HUES6 (cell line): Measurements from ENCODE around the gene ENTPD1.
"Not testable (repeated sequence)": the region's sequence is repeated elsewhere in the genome, so short reads cannot be mapped to it uniquely, and the experiment has no call there.

ENCODE experiments used
- H3K27ac ChIP-seq: 2 replicates; pipeline ENCODE4 v1.7.0; 2013; ENCODE audit warnings: low read depth, mild to moderate bottlenecking, low read length, inconsistent platforms
- H3K27me3 ChIP-seq: 2 replicates; pipeline ENCODE4 v1.6.1; 2013; ENCODE audit warnings: low read length; ENCODE audit not compliant: control insufficient read depth, insufficient read depth
- H3K36me3 ChIP-seq: 2 replicates; pipeline ENCODE4 v1.6.1; 2013; ENCODE audit warnings: low read length; ENCODE audit not compliant: control insufficient read depth, insufficient read depth
- H3K4me1 ChIP-seq: 2 replicates; pipeline ENCODE4 v1.6.1; 2013; ENCODE audit warnings: low read length; ENCODE audit not compliant: control insufficient read depth, insufficient read depth
- H3K4me3 ChIP-seq: 2 replicates; pipeline ENCODE4 v1.5.1; 2013; ENCODE audit warnings: low read depth, low read length
- H3K9ac ChIP-seq: one replicate; pipeline ENCODE4 v1.6.1; 2013; ENCODE audit warnings: mild to moderate bottlenecking, low read length
- H3K9me3 ChIP-seq: 2 replicates; pipeline ENCODE4 v1.6.1; 2013; ENCODE audit warnings: low read depth, low read length; ENCODE audit not compliant: control insufficient read depth, insufficient read depth

ENTPD1 gene

DNA sequence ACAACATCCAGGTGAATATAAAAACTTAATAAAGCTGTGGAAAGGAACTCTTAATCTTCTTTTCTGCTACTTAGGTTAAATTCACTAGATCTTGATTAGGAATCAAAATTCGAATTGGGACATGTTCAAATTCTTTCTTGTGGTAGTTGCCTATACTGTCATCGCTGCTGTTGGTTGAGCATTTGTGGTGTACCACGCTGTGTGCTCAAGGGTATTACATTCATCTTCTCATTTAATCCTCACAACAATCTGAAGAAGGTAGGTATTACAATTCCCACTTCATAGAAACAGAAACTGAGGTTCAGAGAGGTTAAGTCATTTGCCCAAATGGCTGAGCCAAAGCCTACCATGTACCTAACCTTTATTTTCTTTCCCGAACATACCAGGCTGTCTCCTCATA is 111.9 kb downstream of the ENTPD1 start:
- Histone ChIP-seq H3K4me3 (no peak overlapping the region), H3K36me3 (0 out of 2 replicates have a peak, but pooled peaks cover 3% of the 10 kb centered on the region), H3K4me1 (no peaks in the 10 kb centered on the region), H3K9ac (no peak overlapping the region), H3K27me3 (no peaks in the 10 kb centered on the region), H3K9me3 (no peaks in the 10 kb centered on the region), H3K27ac (no peak overlapping the region)

DNA sequence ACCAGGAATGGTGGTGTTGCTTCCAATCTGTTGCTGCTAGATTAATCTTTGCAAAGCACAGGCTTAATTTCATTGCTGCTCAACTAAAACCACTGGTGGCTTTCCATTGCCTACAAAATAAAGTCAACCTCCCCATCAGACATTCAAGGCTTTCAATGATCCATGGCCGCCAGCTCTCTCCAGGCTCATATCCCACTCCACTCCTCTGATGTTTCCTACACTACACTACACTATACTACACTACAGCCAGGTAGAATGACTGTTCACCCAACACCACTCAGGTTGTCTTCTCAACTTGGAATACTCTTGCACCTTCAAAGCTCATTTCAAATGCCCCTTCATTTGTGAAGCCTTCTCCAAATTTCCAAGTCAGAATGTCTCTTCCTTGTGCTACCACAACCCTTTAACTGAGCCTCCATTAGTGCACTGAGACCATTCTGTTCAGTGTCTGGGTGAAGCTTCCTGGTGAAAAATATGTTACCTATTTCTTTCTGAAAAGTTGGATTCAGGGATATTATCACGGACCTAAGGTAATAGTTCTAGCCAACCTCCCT is 116.3 kb downstream of the ENTPD1 start:
- Histone ChIP-seq H3K9ac (no peak overlapping the region), H3K4me1 (no peaks in the 10 kb centered on the region), H3K9me3 (peaks cover 12% of the 10 kb centered on the region), H3K27me3 (no peaks in the 10 kb centered on the region), H3K27ac (no peak overlapping the region), H3K36me3 (peaks cover 30% of the 10 kb centered on the region), H3K4me3 (no peak overlapping the region)

- H3K9ac ChIP-seq, result no peak overlapping the region
- no peak overlapping the region for H3K4me3 ChIP-seq
- no peaks in the 10 kb centered on the region for H3K4me1 ChIP-seq
- H3K36me3 ChIP-seq, result peaks cover 27% of the 10 kb centered on the region
- no peaks in the 10 kb centered on the region for H3K27me3 ChIP-seq
- H3K9me3 ChIP-seq, result peaks cover 12% of the 10 kb centered on the region
- H3K27ac ChIP-seq, result no peak overlapping the region
These were observed 117.2 kb downstream of the ENTPD1 start for GRCh38 chr10:95873139-95873538.

- peaks cover 27% of the 10 kb centered on the region for H3K36me3 ChIP-seq
- no peaks in the 10 kb centered on the region for H3K4me1 ChIP-seq
- no peak overlapping the region for H3K27ac ChIP-seq
- H3K9me3 ChIP-seq, result peaks cover 12% of the 10 kb centered on the region
- H3K27me3 ChIP-seq, result no peaks in the 10 kb centered on the region
- no peak overlapping the region for H3K9ac ChIP-seq
- H3K4me3 ChIP-seq, result no peak overlapping the region
These were observed 117.7 kb downstream of the ENTPD1 start for GRCh38 chr10:95873651-95874050.

- H3K27ac ChIP-seq, H3K9ac ChIP-seq, H3K4me1 ChIP-seq, H3K27me3 ChIP-seq, H3K4me3 ChIP-seq: not testable (repeated sequence)
- Histone ChIP-seq H3K9me3 (peaks cover 12% of the 10 kb centered on the region), H3K36me3 (peaks cover 27% of the 10 kb centered on the region)
These were observed 118.8 kb downstream of the ENTPD1 start for GRCh38 chr10:95874783-95875182.

GRCh38 chr10:95876756-95877155 is 120.8 kb downstream of the ENTPD1 start:
- Histone ChIP-seq H3K4me3 (no peak overlapping the region), H3K27me3 (no peaks in the 10 kb centered on the region), H3K9me3 (peaks cover 12% of the 10 kb centered on the region), H3K27ac (no peak overlapping the region), H3K4me1 (no peaks in the 10 kb centered on the region), H3K36me3 (peaks cover 31% of the 10 kb centered on the region), H3K9ac (no peak overlapping the region)

- no peaks in the 10 kb centered on the region for H3K27me3 ChIP-seq
- no peaks in the 10 kb centered on the region for H3K4me1 ChIP-seq
- H3K36me3 ChIP-seq, result peaks cover 31% of the 10 kb centered on the region
- no peak overlapping the region for H3K9ac ChIP-seq
- H3K27ac ChIP-seq, result no peak overlapping the region
- no peak overlapping the region for H3K4me3 ChIP-seq
- H3K9me3 ChIP-seq, result peaks cover 12% of the 10 kb centered on the region
These were observed 121.9 kb downstream of the ENTPD1 start for GRCh38 chr10:95877881-95878280.

DNA sequence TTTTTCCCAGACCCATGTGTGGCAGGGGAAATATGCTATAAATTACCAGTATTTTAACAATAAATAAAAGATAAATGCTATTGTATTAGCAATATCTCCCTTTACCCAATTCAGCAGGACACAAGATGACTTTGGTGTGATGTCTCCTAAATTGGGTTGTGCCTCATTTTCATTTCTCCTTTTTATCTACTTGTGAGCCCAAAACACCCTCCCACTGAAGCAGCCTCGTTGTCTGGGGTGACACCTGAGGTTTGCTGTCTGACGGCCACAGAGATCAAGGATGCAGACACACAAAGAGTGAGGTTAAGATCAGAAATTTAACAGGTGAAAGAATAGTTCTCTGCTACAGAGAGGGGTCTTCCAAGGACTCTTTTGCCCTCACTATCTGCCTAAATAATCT is 124.7 kb downstream of the ENTPD1 start:
- H3K27me3 ChIP-seq, result no peaks in the 10 kb centered on the region
- no peak overlapping the region for H3K27ac ChIP-seq
- no peak overlapping the region for H3K9ac ChIP-seq
- H3K4me3 ChIP-seq, result no peak overlapping the region
- H3K36me3 ChIP-seq, result peaks cover 13% of the 10 kb centered on the region
- no peaks in the 10 kb centered on the region for H3K4me1 ChIP-seq
- no peaks in the 10 kb centered on the region; the same call in 1 of the 2 replicates for H3K9me3 ChIP-seq

DNA sequence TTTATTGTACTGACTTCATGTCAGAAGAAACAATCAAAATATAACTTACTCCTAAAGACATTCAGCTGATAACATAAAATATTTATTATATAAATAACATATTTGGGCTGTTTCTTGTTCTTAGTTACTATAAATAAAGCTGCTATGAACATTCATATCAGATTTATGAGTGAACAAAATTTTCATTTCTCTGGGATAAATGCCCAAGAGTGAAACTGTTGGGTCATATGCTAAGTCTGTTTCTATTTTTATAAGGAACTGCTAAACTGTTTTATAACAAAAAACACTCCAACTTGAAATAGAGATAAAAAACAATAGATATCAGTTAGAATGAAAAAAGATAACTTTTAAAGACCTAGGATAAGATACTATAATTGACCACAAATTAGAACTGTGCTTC is 125.4 kb downstream of the ENTPD1 start:
- no peaks in the 10 kb centered on the region for H3K4me1 ChIP-seq
- H3K9ac ChIP-seq, result no peak overlapping the region
- H3K36me3 ChIP-seq, result peaks cover 7% of the 10 kb centered on the region
- H3K27ac ChIP-seq, result no peak overlapping the region
- no peak overlapping the region for H3K4me3 ChIP-seq
- H3K27me3 ChIP-seq, result no peaks in the 10 kb centered on the region
- no peaks in the 10 kb centered on the region for H3K9me3 ChIP-seq

GRCh38 chr10:95889830-95890229 is 133.9 kb downstream of the ENTPD1 start:
- peaks cover 3% of the 10 kb centered on the region for H3K36me3 ChIP-seq
- H3K27ac ChIP-seq, result no peak overlapping the region
- no peaks in the 10 kb centered on the region for H3K27me3 ChIP-seq
- H3K4me1 ChIP-seq, result no peaks in the 10 kb centered on the region
- no peak overlapping the region for H3K4me3 ChIP-seq
- no peak overlapping the region for H3K9ac ChIP-seq
- H3K9me3 ChIP-seq, result no peaks in the 10 kb centered on the region

- Histone ChIP-seq H3K4me3 (no peak overlapping the region), H3K9me3 (no peaks in the 10 kb centered on the region), H3K4me1 (no peaks in the 10 kb centered on the region), H3K36me3 (peaks cover 25% of the 10 kb centered on the region), H3K27ac (no peak overlapping the region), H3K27me3 (no peaks in the 10 kb centered on the region), H3K9ac (no peak overlapping the region)
These were observed 140.3 kb downstream of the ENTPD1 start for GRCh38 chr10:95896071-95896850.
